Testis (tissue), 2 donors: ENCODE results near the gene CUL4A.

Experiments used
- POLR2A ChIP-seq: fragments of 450-650 bp; IDR thresholded peaks from one replicate; pipeline ENCODE4 v1.6.1; 2017; ENCODE audit warnings: antibody characterized with exemption, mild to moderate bottlenecking, moderate library complexity
- TF ChIP-seq, protein P1 (sequence below), 3 experiments: fragments of 450-650 bp in 2 of 3; fragments of 200-600 bp in 1 of 3; sonication (generic) in 1 of 3; IDR thresholded peaks; one replicate each; pipeline ENCODE4 v1.5.1; 2016 to 2019; ENCODE audit warnings: antibody characterized with exemption in 3 of 3, mild to moderate bottlenecking in 2 of 3, moderate library complexity in 1 of 3

DNA sequence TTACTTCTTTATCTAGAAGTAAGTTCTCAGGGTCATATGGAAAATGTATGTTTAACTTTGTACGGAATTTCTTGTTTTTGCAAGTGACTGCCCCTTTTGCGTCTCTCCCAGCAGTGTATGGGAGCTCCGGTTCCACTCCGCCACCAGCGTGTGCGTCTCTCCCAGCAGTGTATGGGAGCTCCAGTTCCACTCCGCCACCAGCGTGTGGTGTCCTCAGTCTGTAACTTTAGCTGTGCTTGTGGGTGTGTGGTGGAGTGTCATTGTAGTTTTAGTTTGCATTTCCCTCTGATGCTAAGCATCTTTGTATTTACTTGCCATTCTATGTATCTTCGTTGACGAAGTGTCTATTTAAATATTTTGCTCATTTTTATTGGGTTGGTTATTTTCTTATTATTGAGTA lies 2.4 kb downstream of the CUL4A start:
- TF ChIP-seq, protein P1, sequence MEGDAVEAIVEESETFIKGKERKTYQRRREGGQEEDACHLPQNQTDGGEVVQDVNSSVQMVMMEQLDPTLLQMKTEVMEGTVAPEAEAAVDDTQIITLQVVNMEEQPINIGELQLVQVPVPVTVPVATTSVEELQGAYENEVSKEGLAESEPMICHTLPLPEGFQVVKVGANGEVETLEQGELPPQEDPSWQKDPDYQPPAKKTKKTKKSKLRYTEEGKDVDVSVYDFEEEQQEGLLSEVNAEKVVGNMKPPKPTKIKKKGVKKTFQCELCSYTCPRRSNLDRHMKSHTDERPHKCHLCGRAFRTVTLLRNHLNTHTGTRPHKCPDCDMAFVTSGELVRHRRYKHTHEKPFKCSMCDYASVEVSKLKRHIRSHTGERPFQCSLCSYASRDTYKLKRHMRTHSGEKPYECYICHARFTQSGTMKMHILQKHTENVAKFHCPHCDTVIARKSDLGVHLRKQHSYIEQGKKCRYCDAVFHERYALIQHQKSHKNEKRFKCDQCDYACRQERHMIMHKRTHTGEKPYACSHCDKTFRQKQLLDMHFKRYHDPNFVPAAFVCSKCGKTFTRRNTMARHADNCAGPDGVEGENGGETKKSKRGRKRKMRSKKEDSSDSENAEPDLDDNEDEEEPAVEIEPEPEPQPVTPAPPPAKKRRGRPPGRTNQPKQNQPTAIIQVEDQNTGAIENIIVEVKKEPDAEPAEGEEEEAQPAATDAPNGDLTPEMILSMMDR (IDR thresholded peaks at IDR 0.05) = no peak
- no peak for TF ChIP-seq POLR2A
